Tibial nerve (tissue), 4 donors: ENCODE measurements around the gene NCOA7. TPM values are rescaled to one million over a fixed set of nuclear protein-coding genes. Genes with fewer than 3 reads are reported as not detected.

Experiments used
- DNase-seq, 2 donors: peaks; one replicate each; pipeline ENCODE4 v3.0.0-alpha.2; 2019; ENCODE audit warnings: low spot score in 2 of 2
- H3K27ac ChIP-seq, 4 donors: fragments of 200-600 bp; sonication (generic) in 3 of 4; one replicate each; pipeline ENCODE4 v1.5.1; 2017 to 2019; ENCODE audit warnings: mild to moderate bottlenecking in 1 of 4
- H3K27me3 ChIP-seq, 2 donors: fragments of 200-600 bp; sonication (generic) in 1 of 2; one replicate each; pipeline versions ENCODE4 v1.5.1 to v1.6.0; 2017 to 2019
- H3K36me3 ChIP-seq, 3 donors: fragments of 200-600 bp; sonication (generic); one replicate each; pipeline ENCODE4 v1.5.1; 2018 to 2019
- H3K4me1 ChIP-seq, 4 donors: fragments of 200-600 bp; sonication (generic) in 3 of 4; one replicate each; pipeline ENCODE4 v1.5.1; 2017 to 2019
- H3K4me3 ChIP-seq, 4 donors: fragments of 200-600 bp; sonication (generic) in 3 of 4; one replicate each; pipeline ENCODE4 v1.5.1; 2017 to 2019; ENCODE audit warnings: mild to moderate bottlenecking in 1 of 4, moderate library complexity in 1 of 4
- H3K9me3 ChIP-seq, 4 donors: fragments of 200-600 bp; sonication (generic) in 3 of 4; one replicate each; pipeline ENCODE4 v1.5.1; 2017 to 2019
- EP300 ChIP-seq, 2 donors: sonication (generic); formaldehyde crosslinking; IDR thresholded peaks; one replicate each; pipeline ENCODE4 v1.6.1; 2017; ENCODE audit warnings: antibody characterized with exemption in 2 of 2, mild to moderate bottlenecking in 1 of 2
- POLR2A ChIP-seq, 2 donors: fragments of 450-650 bp; IDR thresholded peaks; one replicate each; pipeline ENCODE4 v1.6.1; 2017; ENCODE audit warnings: antibody characterized with exemption in 2 of 2, mild to moderate bottlenecking in 2 of 2, moderate library complexity in 2 of 2
- WGBS, 2 donors: methylation state at CpG; one replicate each; pipeline ENCODE4 v1.1.5; 2018; 5-methylcytosine and 5-hydroxymethylcytosine counted together
- total RNA-seq, 4 donors: library from RNA; depleted of rRNA; stranded (reverse); fragments of >200 nt; gene quantifications; one replicate each; pipeline ENCODE4 v1.1.0, GENCODE V29; 2016
- TF ChIP-seq, protein P1 (sequence below), 5 experiments: fragments of 200-600 bp in 3 of 5; fragments of 450-650 bp in 2 of 5; sonication (generic) in 3 of 5; IDR thresholded peaks; one replicate each; pipeline ENCODE4 v1.5.1; 2016 to 2019; ENCODE audit warnings: antibody characterized with exemption in 5 of 5, mild to moderate bottlenecking in 3 of 5, moderate library complexity in 2 of 5

Gene NCOA7, protein sequence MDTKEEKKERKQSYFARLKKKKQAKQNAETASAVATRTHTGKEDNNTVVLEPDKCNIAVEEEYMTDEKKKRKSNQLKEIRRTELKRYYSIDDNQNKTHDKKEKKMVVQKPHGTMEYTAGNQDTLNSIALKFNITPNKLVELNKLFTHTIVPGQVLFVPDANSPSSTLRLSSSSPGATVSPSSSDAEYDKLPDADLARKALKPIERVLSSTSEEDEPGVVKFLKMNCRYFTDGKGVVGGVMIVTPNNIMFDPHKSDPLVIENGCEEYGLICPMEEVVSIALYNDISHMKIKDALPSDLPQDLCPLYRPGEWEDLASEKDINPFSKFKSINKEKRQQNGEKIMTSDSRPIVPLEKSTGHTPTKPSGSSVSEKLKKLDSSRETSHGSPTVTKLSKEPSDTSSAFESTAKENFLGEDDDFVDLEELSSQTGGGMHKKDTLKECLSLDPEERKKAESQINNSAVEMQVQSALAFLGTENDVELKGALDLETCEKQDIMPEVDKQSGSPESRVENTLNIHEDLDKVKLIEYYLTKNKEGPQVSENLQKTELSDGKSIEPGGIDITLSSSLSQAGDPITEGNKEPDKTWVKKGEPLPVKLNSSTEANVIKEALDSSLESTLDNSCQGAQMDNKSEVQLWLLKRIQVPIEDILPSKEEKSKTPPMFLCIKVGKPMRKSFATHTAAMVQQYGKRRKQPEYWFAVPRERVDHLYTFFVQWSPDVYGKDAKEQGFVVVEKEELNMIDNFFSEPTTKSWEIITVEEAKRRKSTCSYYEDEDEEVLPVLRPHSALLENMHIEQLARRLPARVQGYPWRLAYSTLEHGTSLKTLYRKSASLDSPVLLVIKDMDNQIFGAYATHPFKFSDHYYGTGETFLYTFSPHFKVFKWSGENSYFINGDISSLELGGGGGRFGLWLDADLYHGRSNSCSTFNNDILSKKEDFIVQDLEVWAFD
- 10 to 100 TPM; 38.7 to 86.7 (median 59.7) TPM for total RNA-seq

DNA sequence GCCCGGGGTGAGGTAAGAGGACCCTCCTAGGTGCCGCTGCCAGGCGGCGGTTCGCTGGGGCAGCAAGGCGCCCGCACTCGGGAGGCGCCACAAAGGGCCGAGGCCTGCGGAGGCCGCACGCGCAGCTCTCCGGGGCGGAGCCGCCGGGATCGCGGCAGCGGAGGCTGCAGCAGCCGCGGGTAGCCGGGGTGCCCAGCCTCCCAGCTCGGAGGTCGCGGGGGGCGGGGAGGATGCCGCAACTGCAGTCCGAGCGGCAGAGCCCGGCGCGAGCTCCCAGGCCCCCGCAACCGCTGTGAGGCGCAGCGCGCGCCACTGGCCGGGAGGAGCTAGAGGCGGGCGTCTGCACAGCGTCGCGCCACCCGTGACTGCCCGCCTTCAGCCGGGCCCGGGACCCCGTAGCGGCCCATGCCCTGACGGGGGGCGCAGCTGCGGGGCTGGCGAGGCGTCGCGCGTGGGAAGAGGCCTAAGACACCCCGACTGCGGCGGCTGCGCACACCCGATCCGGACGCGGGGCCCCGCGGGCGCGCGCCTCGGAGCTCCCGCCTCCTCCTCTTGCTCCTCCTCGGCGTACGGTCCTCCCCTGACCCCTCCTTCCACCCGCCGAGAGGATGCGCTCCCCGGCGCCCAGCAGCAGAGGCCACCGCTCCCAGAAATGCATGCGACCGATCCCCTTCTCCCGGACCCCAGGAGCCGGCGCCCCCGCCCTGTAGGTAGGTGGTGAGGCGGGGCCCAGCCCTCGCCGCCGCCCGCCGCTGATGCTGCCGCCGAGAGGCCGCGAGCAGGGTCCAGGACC is at the start of gene NCOA7:
TSS of gene NCOA7 (plus strand) at position 603 of the 793 bp plus-strand sequence. CDS start 24,395 bp downstream, outside the sequence.
- Histone ChIP-seq H3K4me3 (peak within 1 kb of the TSS; percentile 77 to 94 (median 88)), H3K27ac (peak within 1 kb of the TSS; percentile 95 to 99 (median 97)), H3K36me3 (no peaks in the 10 kb centered on the region), H3K27me3 (no peaks in the 10 kb centered on the region), H3K9me3 (no peaks in the 10 kb centered on the region), H3K4me1 (peaks cover 0 to 61% (median 40%) of the 10 kb centered on the region in 4 donors)
- DNase-seq: peak; percentile 71 to 73
- TF ChIP-seq POLR2A (IDR thresholded peaks at IDR 0.05): peak; percentile 71 to 95
- TF ChIP-seq, protein P1, sequence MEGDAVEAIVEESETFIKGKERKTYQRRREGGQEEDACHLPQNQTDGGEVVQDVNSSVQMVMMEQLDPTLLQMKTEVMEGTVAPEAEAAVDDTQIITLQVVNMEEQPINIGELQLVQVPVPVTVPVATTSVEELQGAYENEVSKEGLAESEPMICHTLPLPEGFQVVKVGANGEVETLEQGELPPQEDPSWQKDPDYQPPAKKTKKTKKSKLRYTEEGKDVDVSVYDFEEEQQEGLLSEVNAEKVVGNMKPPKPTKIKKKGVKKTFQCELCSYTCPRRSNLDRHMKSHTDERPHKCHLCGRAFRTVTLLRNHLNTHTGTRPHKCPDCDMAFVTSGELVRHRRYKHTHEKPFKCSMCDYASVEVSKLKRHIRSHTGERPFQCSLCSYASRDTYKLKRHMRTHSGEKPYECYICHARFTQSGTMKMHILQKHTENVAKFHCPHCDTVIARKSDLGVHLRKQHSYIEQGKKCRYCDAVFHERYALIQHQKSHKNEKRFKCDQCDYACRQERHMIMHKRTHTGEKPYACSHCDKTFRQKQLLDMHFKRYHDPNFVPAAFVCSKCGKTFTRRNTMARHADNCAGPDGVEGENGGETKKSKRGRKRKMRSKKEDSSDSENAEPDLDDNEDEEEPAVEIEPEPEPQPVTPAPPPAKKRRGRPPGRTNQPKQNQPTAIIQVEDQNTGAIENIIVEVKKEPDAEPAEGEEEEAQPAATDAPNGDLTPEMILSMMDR (IDR thresholded peaks at IDR 0.05): peak in 4 of 5 experiments; percentile 4 to 50 (median 26)
- peak in 1 of 2 donors; percentile 93 for TF ChIP-seq EP300 (IDR thresholded peaks at IDR 0.05)
- WGBS, 2 donors: 0 to 1% methylated on average over 28 to 42 of the region's 100 CpGs

DNA sequence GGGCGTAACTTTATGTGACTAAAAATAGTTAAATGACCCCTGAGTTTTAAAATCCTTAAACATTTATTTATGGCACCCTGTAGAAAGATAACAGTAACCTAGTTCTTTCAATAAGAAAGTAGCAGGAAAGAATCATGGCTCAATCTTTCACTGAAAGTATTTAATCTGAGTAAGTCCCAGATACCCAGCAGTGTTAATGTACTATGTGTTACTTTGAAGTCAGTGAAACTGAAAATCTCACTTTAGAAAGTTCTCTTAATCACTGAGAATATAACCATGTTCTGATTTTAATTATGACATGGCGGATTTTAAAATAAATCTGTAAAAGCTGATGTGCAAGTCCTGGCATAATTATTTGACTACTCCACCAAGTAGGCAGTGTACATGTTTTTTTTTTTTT is 49.4 kb upstream of the NCOA7 start:
- 95 to 98% methylated on average over 2 of the region's 2 CpGs for WGBS, 2 donors
- H3K27me3 ChIP-seq: peaks cover 0 to 3% of the 10 kb centered on the region in 2 donors
- no peak overlapping the region for H3K4me3 ChIP-seq
- H3K27ac ChIP-seq: no peak overlapping the region
- DNase-seq: no peak
- H3K36me3 ChIP-seq: no peaks in the 10 kb centered on the region
- H3K9me3 ChIP-seq: no peaks in the 10 kb centered on the region
- TF ChIP-seq POLR2A (IDR thresholded peaks at IDR 0.05): no peak
- TF ChIP-seq EP300 (IDR thresholded peaks at IDR 0.05): no peak
- TF ChIP-seq, protein P1 (IDR thresholded peaks at IDR 0.05): no peak
- H3K4me1 ChIP-seq: peaks cover 0 to 26% (median 0%) of the 10 kb centered on the region in 4 donors

DNA sequence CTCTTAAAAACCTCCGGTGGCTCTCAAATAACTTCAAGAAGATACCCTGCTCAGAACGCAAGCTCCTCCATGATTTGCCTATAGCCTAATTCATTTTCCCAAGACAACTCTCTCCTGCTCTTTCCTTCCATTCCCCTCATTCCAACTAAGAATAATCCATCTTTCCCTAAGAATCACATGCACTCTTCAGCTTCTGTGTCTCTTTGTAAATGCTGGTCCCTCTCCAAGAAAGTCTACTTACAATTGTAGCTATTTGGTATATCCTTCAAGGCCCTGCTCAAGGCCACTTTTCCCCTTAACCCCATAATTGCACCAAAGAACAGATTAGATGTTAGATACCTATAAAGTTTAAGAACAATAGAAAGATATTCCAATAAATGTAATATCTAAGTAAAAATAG is 48.7 kb upstream of the NCOA7 start:
- H3K27me3 ChIP-seq: peaks cover 0 to 8% of the 10 kb centered on the region in 2 donors
- peaks cover 0 to 28% (median 0%) of the 10 kb centered on the region in 4 donors for H3K4me1 ChIP-seq
- no peak for TF ChIP-seq POLR2A (IDR thresholded peaks at IDR 0.05)
- no peak for TF ChIP-seq EP300 (IDR thresholded peaks at IDR 0.05)
- TF ChIP-seq, protein P1 (IDR thresholded peaks at IDR 0.05): no peak
- H3K27ac ChIP-seq: peak overlapping the region in 2 of 4 donors; percentile 18 to 26
- no peak overlapping the region for H3K4me3 ChIP-seq
- DNase-seq: no peak
- no peaks in the 10 kb centered on the region for H3K36me3 ChIP-seq
- WGBS, 2 donors: 81 to 85% methylated on average over 2 of the region's 2 CpGs
- no peaks in the 10 kb centered on the region for H3K9me3 ChIP-seq

DNA sequence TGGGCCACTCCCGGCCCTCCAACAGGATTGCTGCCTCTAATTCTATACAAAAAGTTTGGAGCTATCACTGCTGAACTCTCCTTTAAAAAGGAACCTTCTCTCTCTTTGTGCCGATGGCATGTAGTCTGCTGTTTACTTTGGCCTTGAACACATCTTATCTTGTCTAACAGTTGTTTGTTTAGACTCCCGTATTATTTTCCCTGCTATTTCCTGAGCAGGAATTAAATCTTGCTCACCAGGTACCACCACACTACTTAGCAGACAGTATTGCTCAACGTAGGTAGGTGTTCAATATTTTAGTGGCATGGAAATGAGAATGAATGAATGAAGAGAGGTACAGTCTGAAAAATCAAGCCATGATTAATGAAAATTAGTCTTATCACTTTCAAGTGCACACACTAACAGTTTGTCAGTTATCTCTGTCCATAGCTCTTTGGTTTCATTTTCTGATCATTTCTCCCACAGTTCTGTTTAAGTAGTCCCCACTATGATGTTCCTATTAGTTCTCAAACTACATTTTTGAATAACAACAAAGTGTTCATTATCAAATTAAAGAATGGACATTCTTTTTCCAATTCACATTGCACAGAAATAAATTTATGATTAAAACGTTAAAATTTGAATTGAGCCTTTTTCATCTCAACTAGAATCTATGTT is 48.2 kb upstream of the NCOA7 start:
- H3K4me1 ChIP-seq: peaks cover 0 to 33% (median 0%) of the 10 kb centered on the region in 4 donors
- 50 to 57% methylated on average over 5 of the region's 5 CpGs for WGBS, 2 donors
- peaks cover 0 to 8% of the 10 kb centered on the region in 2 donors for H3K27me3 ChIP-seq
- H3K9me3 ChIP-seq: no peaks in the 10 kb centered on the region
- no peak overlapping the region for H3K4me3 ChIP-seq
- TF ChIP-seq POLR2A (IDR thresholded peaks at IDR 0.05) (no peak), EP300 (IDR thresholded peaks at IDR 0.05) (no peak)
- TF ChIP-seq, protein P1 (IDR thresholded peaks at IDR 0.05): no peak
- no peaks in the 10 kb centered on the region for H3K36me3 ChIP-seq
- no peak for DNase-seq
- peak overlapping the region in 2 of 4 donors; percentile 18 to 31 for H3K27ac ChIP-seq
